Measurements from ENCODE around the gene FAM118B.

DNA sequence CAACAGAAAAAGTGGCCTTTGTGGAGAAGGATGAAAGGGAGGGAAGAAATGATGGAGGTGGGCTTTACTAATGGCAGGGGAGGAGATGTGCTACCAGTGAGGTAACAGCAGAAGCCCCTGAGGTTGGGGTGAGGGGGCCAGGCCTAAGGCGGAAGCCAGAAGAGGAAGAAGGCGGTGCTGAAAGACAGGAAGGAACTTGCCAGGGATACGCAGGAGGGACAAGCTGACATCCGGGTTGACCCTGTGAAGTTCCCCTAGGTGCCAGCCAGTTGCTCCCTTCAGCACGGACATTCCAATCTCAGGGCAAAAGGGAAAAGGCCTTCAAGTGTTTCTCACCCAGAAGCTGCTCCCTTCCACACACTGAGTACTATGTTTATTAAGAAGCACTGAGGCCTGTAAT lies 69.0 kb downstream of the FAM118B start:
- TF ChIP-seq, protein P1, sequence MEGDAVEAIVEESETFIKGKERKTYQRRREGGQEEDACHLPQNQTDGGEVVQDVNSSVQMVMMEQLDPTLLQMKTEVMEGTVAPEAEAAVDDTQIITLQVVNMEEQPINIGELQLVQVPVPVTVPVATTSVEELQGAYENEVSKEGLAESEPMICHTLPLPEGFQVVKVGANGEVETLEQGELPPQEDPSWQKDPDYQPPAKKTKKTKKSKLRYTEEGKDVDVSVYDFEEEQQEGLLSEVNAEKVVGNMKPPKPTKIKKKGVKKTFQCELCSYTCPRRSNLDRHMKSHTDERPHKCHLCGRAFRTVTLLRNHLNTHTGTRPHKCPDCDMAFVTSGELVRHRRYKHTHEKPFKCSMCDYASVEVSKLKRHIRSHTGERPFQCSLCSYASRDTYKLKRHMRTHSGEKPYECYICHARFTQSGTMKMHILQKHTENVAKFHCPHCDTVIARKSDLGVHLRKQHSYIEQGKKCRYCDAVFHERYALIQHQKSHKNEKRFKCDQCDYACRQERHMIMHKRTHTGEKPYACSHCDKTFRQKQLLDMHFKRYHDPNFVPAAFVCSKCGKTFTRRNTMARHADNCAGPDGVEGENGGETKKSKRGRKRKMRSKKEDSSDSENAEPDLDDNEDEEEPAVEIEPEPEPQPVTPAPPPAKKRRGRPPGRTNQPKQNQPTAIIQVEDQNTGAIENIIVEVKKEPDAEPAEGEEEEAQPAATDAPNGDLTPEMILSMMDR (IDR thresholded peaks at IDR 0.05) = no peak
- no peak for TF ChIP-seq POLR2AphosphoS5 (IDR thresholded peaks at IDR 0.05; ENCODE audit: low read depth, low read length)

All from Panc1 (cell line).